NCI-H774 (cell line): Measurements from ENCODE around the gene KCTD3.

Experiments
- DNase-seq: peaks from one replicate; lab custom pipeline; 2025; lab: John Stamatoyannopoulos, UW

Gene KCTD3

GRCh38 chr1:215557504-215557903 lies 9.6 kb upstream of the KCTD3 start:
- DNase-seq: no peak

DNA sequence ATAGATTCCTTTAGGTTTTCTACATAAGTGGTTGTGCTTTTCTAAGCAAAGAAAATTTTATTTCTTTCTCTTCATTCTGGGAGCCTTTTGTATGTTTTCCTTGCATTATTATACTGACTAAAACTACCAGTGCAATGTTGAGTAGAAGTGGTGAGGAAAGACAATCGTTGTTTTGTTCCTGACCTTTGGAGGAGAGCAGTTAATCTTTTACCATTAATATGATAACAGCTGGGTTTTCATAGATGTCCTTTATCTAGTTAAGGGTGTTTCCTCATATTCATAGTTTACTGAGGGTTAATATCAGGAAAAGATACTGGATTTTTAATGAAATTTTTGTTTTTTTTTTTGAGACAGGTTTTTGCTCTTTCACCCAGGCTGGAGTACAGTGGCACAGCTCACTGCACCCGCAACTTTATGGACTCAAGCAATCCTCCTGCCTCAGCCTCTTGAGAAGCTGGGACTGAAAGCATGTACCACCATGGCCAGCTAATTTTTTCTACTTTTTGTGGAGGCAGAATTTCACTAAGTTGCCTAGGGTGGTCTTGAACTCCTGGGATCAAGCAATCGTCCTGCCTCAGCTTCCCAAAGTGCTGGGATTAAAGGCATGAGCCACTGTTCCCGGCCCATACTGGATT lies 9.0 kb upstream of the KCTD3 start:
- DNase-seq: no peak

DNA sequence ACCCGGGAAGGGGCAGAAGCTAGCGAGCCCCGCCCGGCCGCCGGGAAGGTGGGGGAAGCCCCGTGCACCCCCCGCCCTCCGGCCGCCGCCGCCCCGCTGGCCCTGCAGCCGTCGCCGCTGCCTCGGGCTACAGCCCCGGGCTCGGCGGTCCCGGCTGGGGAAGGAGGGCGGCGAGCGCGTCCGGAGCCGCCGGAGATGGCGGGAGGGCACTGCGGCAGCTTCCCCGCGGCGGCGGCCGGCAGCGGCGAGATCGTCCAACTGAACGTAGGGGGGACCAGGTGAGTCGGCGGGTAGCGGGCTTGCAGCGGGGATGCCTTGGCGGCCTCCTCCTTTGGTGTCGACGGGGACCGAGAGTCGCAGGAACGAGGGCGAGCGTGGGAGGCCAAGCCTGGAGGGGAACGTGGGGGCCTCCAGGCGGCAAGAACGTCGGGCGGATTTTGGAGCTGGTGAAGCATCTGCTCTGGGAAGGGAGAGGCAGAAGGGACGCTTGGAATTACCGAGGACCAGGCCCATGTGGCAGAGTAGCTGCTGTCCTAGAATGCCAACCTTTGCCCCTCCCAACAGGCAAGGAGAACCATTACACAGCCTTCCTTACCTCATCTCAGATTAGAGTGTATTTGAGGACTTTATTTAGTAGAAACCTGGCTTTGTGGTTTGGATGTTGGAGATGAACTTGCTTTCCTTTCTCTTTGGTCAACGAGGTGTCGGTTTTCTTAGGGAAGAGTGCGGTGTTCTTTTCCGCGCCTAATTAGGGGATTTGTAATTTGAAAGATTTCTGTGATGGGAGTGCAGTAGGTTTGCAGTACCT lies 591 bp downstream of the KCTD3 start:
- DNase-seq: peak; percentile 57

DNA sequence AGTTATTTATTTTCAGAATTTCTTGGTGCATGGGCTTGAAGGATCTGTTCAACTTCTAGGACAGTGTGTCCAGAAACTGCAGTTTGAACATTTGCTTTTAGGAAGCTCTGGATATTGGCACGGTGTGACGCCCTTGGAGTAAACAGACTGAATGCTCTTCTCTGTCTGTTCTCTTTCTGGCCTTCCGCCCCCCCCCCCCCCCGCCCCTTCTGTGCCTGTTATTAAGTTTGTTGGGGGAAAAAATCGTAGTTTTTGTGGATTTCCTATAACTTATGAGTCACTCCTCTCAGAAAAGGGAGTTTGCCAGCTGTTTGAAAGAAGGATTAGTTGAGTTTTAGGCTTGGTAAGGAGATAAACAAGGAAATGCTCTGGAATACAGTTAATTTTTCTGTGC lies 1.2 kb downstream of the KCTD3 start:
- peak; percentile 13 for DNase-seq

- no peak for DNase-seq
These were observed 3.1 kb downstream of the KCTD3 start for GRCh38 chr1:215569986-215570824.

- no peak for DNase-seq
These were observed 14.8 kb downstream of the KCTD3 start for GRCh38 chr1:215581896-215582295.

DNA sequence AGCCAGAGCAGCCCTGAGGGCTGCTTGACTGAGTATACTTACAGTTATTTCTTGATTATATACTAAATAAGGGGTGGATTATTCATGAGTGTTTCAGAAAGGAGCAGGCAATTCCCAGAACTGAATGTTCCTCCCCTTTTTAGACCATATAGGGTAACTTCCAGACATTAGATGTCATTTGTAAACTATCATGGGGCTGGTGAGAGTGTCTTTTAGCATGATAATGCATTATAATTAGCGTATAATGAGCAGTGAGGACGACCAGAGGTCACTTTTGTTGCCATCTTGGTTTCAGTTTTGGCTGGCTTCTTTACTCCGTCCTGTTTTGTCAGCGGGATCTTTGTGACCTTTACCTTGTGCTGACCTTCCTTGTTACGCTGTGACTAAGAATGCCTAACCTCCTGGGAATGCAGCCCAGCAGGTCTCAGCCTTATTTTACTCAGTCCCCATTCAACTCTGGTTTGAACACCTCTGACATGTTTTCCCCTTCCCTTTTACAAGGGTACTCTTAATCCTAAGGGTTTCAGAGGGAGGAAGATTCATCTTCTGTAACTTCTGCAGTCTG lies 16.2 kb downstream of the KCTD3 start:
- no peak for DNase-seq

DNA sequence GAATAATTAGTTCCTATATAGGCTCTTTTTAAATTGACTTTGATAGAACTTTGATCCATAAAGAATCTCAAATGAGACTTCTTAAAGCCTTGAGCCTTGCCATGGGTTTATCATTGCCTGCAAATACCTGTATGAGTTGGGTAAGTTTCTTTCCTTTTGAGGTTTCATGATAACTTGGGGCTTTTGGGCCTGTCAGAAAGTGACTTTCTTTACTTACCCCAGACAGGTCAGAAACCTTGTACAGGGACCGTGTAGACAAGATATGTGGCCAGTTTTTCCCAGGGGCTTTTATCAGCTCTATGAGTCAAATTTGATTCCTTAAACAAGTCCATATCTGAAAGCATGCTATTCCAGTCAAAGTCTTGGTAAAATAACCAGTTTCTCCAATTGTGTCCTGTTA lies 17.3 kb downstream of the KCTD3 start:
- DNase-seq: no peak

GRCh38 chr1:215589650-215590435 lies 22.7 kb downstream of the KCTD3 start:
- DNase-seq: no peak

- no peak for DNase-seq
These were observed 23.8 kb downstream of the KCTD3 start for GRCh38 chr1:215590779-215591491.

DNA sequence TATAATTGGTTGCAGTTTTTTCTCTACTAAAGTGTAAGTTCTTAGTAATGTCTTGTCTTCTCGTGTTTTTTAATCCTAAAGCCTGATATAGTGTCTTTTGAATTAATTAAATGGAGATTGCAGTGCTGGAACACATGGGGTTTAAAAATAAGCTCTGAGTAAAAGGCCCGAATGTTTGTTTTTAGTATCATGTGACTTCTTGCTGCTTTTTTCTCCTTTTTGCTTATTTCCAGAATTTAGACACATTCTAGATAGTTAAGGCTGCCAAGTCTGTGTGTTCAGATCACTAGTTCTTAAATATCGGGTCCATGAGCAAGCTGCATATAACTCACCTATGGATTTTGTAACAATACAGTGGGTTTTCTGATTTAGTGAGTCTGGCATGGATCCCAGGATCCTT lies 27.5 kb downstream of the KCTD3 start:
- DNase-seq: no peak

DNA sequence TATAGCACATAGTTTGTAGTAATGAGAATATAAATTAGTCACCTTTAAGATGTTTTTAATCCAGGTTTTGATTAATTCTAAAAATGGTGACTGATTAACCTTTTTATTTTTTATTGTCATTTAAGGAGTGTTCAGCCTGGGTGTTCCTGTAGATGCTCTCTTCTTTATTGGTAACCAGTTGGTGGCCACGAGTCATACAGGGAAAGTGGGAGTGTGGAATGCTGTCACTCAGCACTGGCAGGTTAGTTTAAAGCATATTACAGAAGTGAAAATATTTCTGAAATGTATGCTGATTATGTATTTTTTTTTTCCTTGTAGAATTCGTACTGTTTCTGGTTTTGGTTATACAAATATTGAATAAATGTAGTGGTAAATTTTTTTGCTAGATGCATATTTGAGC lies 28.1 kb downstream of the KCTD3 start:
- no peak for DNase-seq

DNA sequence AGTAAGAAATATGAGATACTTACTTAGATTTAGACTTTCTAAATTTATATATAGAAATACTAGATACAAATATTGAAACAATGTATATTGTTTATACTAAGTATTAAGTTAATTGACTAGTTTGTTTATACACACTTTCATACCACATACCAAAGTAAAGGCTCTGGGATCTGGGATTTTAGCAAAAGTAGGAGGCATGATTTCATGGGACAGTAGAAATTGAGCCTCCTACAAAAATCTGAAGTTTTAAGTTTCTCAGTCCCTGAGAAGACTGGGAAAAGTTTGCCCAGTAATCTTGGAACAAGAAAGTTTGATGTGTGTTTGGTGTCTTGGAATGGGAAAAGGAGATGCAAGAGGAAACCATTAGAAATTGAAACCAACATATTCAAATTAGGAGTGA lies 30.9 kb downstream of the KCTD3 start:
- no peak for DNase-seq

DNA sequence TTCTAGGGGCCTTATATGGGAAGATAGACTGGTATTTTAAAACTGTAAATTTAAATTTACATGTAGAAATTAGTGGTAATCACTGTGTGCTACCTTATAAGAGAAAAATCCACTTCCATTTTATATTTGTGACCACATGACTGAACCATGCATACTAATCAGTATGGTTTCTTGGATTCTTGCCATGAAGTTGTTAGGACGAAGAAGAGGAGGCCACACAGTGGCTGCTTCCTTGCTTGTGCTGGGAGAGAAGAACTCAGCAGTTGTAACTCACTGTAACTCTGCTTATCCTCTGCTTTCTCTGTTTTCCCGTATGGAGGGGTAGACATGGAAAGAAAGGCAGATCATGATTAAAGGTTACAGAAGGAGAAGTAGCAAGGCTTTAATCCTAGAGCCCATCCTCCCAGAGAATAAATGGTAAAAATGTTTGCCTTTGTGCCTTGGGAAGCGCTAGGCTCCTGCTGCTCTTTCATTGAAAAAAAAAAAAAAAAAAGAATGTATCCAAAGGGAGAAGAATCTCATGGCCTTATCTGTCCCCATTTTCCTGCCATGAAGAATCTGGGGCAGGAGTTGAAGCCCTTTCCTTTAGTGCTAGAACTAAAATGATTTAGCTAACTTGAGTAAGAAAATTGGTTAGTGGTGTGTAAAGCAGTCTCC lies 32.4 kb downstream of the KCTD3 start:
- DNase-seq: no peak

DNA sequence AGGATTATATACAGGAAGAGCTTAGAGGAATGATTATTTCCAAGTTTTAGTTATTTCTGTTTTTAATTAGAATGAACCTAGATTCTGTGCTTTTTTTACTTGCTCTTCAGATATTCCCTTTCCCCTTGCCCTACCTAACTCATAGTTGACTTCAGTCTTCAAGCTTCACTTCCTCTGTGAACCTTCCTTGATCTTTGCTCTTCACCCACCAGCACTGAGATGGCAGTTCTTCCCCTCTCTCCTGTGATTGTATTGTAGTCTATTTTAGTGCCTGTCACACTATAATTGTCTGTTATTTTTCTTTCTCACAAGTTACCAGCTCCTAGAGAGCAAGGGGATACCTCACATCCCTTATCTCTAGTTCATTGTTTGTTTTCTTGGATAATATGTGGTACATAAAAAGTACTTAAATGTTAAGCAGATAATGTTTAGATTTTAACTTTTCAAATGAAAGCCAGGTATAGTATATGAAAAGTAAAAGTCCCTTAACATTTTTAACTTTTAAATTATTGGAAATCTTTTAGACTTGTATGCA lies 33.2 kb downstream of the KCTD3 start:
- no peak for DNase-seq

DNA sequence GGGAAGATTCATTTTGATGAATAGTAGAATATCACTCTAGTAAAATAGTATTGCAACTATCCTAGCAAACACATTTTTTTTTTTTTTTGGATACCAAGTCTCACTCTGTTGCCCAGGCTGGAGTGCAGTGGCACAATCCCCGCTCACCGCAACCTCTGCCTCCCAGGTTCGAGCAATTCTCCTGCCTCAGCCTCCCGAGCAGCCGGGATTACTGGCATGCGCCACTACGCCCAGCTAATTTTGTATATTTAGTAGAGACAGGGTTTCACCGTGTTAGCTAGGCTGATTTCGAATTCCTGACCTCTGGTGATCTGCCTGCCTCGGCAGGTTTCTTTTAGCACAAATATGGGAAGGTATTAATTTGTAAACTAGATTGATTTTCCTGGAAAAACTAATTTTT lies 33.8 kb downstream of the KCTD3 start:
- DNase-seq: no peak

- no peak for DNase-seq
These were observed 34.2 kb downstream of the KCTD3 start for GRCh38 chr1:215601276-215601675.

GRCh38 chr1:215603319-215603718 lies 36.2 kb downstream of the KCTD3 start:
- no peak for DNase-seq

DNA sequence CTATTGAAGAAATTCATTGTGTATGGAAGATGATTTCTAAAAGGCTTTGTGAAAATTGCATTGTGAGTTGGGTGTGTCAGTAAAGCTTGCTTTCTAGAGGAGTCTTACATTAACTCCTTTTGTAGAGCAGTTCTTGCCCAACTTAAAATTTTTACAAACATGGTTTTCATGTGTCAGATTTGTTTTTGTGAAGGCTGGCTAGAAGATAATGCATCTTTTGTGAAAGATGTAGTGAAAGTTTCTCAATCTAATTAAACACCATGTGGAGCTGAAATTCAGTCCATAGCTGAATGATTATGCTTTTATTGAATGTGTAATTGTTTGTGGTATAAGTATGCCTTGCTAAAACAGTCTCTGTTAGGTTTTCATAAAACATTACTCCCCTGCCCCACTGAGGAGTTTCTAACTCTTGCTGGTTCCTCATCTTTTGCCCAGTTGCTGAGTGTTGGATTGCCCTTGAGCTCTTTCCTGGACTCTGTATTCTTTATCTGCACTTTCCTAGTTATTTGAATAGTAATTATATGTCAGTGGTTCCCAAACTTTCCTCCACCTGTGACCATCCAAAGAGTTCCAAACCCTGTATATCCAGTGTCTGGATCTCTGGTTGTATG lies 38.0 kb downstream of the KCTD3 start:
- DNase-seq: no peak

DNA sequence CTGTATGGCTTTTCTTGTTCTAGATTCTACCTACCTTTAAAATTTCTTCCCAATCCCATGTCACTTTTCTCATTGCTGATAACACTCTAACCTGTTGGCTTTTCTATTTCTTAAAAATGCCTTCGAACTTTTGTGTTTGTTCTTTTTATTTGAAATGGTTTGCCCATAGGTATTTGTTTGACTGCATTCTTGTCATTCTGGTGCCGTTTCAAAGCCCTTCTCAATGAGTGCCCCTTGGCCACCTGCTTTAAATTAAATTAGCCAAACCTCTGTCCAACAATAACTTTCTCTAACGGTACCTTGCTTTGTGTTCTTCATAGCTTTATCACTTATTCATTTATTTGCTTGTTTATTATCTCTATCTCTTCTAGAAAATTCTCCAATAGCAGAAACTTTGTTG lies 38.9 kb downstream of the KCTD3 start:
- no peak for DNase-seq
